Naive thymus-derived CD4-positive, alpha-beta T cell (primary cell): Measurements from ENCODE around the gene KCNA3. TPM values are rescaled to one million over a fixed set of nuclear protein-coding genes. Genes with fewer than 3 reads are reported as not detected.
A peak's percentile ranks its signal among the peaks of the same experiment; 100 is the strongest.
"Not testable (repeated sequence)": the region's sequence is repeated elsewhere in the genome, so short reads cannot be mapped to it uniquely, and the experiment has no call there.

ENCODE experiments used
- ATAC-seq: fragments of 150-1000 bp; cut with Tn5 transposase; 2 replicates; pipeline ENCODE4 v1.10.0; 2021; ENCODE audit warnings: mild to moderate bottlenecking, moderate library complexity
- CTCF ChIA-PET: fragments of 350-600 bp; sonication (Branson Sonifier 250); formaldehyde crosslinking; loops from one replicate; lab custom pipeline; 2021; ENCODE audit warnings: antibody characterized with exemption; lab: Charles Lee
- POLR2A ChIA-PET: fragments of 350-600 bp; sonication (Branson Sonifier 250); formaldehyde crosslinking; loops from one replicate; lab custom pipeline; 2021; ENCODE audit warnings: antibody characterized with exemption, inconsistent platforms; lab: Charles Lee
- DNase-seq, 9 donors: peaks; one replicate each; pipeline versions ENCODE4 v3.0.0 to v3.0.0-alpha.2; 2020 to 2022; ENCODE audit warnings: mixed read lengths in 1 of 9
- H3K27ac ChIP-seq: one replicate; pipeline ENCODE4 v1.7.0; 2013; ENCODE audit warnings: mild to moderate bottlenecking, low read depth, low read length, moderate library complexity
- H3K27me3 ChIP-seq, 2 donors: one replicate each; pipeline ENCODE4 v1.7.0; 2013; ENCODE audit warnings: low read length in 2 of 2, mild to moderate bottlenecking in 2 of 2, moderate library complexity in 2 of 2; ENCODE audit not compliant: control insufficient read depth in 2 of 2, insufficient read depth in 2 of 2
- H3K36me3 ChIP-seq, 3 experiments: 1 replicate in 2 of 3; 2 replicates in 1 of 3; pipeline ENCODE4 v1.7.0; 2013; ENCODE audit warnings: low read length in 3 of 3, mild to moderate bottlenecking in 3 of 3, moderate library complexity in 1 of 3; ENCODE audit not compliant: insufficient read depth in 3 of 3, control insufficient read depth in 2 of 3
- H3K4me1 ChIP-seq, 2 donors: one replicate each; pipeline ENCODE4 v1.7.0; 2013; ENCODE audit warnings: low read length in 2 of 2, mild to moderate bottlenecking in 2 of 2, moderate library complexity in 1 of 2; ENCODE audit not compliant: control insufficient read depth in 2 of 2, insufficient read depth in 2 of 2
- H3K4me3 ChIP-seq: 2 replicates; pipeline ENCODE4 v1.7.0; 2013; ENCODE audit warnings: mild to moderate bottlenecking, low read length
- H3K9me3 ChIP-seq, 3 experiments: 1 replicate in 2 of 3; 2 replicates in 1 of 3; pipeline ENCODE4 v1.7.0; 2013; ENCODE audit warnings: low read length in 3 of 3; ENCODE audit not compliant: control insufficient read depth in 2 of 3
- H3K27ac Mint-ChIP-seq, 9 donors: one replicate each; pipeline ENCODE4 v1.8.0; 2020 to 2022; ENCODE audit warnings: mixed read lengths in 9 of 9, mild to moderate bottlenecking in 8 of 9, moderate library complexity in 5 of 9, inconsistent platforms in 2 of 9
- H3K27me3 Mint-ChIP-seq, 5 donors: one replicate each; pipeline ENCODE4 v1.8.0; 2021 to 2022; ENCODE audit warnings: mixed read lengths in 5 of 5, mild to moderate bottlenecking in 1 of 5
- H3K36me3 Mint-ChIP-seq, 5 donors: one replicate each; pipeline ENCODE4 v1.8.0; 2020 to 2022; ENCODE audit warnings: mixed read lengths in 5 of 5, mild to moderate bottlenecking in 3 of 5, inconsistent platforms in 1 of 5
- H3K4me1 Mint-ChIP-seq, 7 donors: one replicate each; pipeline ENCODE4 v1.8.0; 2020 to 2022; ENCODE audit warnings: mixed read lengths in 7 of 7, mild to moderate bottlenecking in 3 of 7, inconsistent platforms in 1 of 7
- H3K4me3 Mint-ChIP-seq, 10 donors: one replicate each; pipeline ENCODE4 v1.8.0; 2020 to 2022; ENCODE audit warnings: mild to moderate bottlenecking in 10 of 10, mixed read lengths in 10 of 10, moderate library complexity in 6 of 10, inconsistent platforms in 2 of 10
- H3K9me3 Mint-ChIP-seq, 11 donors: one replicate each; pipeline ENCODE4 v1.8.0; 2020 to 2022; ENCODE audit warnings: mixed read lengths in 11 of 11, mild to moderate bottlenecking in 4 of 11, inconsistent platforms in 1 of 11, moderate library complexity in 1 of 11
- intact Hi-C, 2 donors: fragments of 100-400 bp; cut with micrococcal nuclease; formaldehyde crosslinking; loops; one replicate each; pipeline ENCODE4 v1.15.1; 2023
- polyA plus RNA-seq, 2 donors: library from polyadenylated mRNA; unstranded; fragments of 300-500 nt; fragmentation: Illumina TruSeq; gene quantifications; one replicate each; pipeline ENCODE4 v1.2.3, GENCODE V29; 2021
- total RNA-seq, 6 experiments: library from RNA in 5 of 6; stranded (reverse) in 5 of 6; gene quantifications; 1 replicate in 5 of 6; 2 replicates in 1 of 6; pipeline ENCODE4 v1.2.3 and lab custom pipeline; 2021 to 2026

Gene KCNA3
- total and polyA plus RNA-seq, 7 experiments from 2014 or later, result 74.1 to 115 (median 108) TPM

DNA sequence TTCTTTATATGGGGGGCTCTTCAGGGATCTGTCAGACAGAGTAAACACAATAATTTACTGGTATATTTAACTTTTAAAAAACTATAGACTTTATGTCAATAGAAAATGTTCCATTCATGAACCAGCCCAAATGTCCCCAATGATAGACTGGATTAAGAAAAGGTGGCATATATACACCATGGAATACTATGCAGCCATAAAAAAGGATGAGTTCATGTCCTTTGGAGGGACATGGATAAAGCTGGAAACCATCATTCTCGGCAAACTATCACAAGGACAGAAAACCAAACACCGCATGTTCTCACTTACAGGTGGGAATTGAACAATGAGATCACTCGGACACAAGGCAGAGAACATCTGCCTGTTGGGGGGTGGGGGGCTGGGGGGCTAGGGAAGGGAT lies 15.2 kb downstream of the KCNA3 start:
- CTCF ChIA-PET, ATAC-seq, H3K4me3 Mint-ChIP-seq, H3K27ac Mint-ChIP-seq, intact Hi-C loops, DNase-seq, H3K27me3 ChIP-seq, H3K9me3 Mint-ChIP-seq, H3K4me3 ChIP-seq, H3K27ac ChIP-seq, H3K9me3 ChIP-seq, H3K27me3 Mint-ChIP-seq: not testable (repeated sequence)
- POLR2A ChIA-PET, result interaction anchor here (4.5 kb wide), 1 partner anchor 13 kb away, joined by 22 read pairs; no protein-coding TSS in a partner anchor
- peaks cover 9 to 29% (median 23%) of the 10 kb centered on the region in 3 experiments for H3K36me3 ChIP-seq
- Mint-ChIP-seq H3K4me1 (peaks cover 16 to 66% (median 49%) of the 10 kb centered on the region in 7 donors), H3K36me3 (peaks cover 4 to 43% (median 35%) of the 10 kb centered on the region in 5 donors)
- H3K4me1 ChIP-seq, result peaks cover 4 to 24% of the 10 kb centered on the region in 2 donors

DNA sequence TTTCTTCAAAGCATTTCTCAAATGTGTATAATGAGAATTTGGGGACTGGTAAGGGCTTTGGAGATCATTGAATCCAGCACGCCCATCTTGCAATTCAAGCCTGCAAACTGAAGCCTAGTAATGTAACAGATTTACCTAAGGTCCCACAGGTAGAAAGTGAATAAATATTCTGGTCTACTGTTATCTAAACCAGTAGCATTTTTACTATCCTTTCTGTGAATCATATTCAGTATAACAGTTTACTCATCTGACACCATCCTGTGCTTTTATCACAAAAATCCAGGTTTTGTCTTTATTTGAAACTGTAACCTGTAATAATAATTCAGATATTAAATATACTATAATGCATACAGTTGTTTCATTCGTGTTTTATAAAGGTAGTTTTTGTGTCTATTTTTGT lies 17.4 kb downstream of the KCNA3 start:
- H3K4me3 Mint-ChIP-seq, result no peak overlapping the region
- no peak overlapping the region for H3K4me3 ChIP-seq
- no peak for ATAC-seq
- peaks cover 4 to 40% (median 30%) of the 10 kb centered on the region in 5 donors for H3K36me3 Mint-ChIP-seq
- H3K27me3 Mint-ChIP-seq, result no peaks in the 10 kb centered on the region
- intact Hi-C loops, result no loop called here
- H3K27me3 ChIP-seq, result no peaks in the 10 kb centered on the region
- H3K27ac ChIP-seq, result no peak overlapping the region
- peak overlapping the region in 8 of 9 donors; percentile 14 to 90 (median 63) for H3K27ac Mint-ChIP-seq
- peaks cover 9 to 17% (median 15%) of the 10 kb centered on the region in 3 experiments for H3K36me3 ChIP-seq
- peaks cover 16 to 63% (median 47%) of the 10 kb centered on the region in 7 donors for H3K4me1 Mint-ChIP-seq
- H3K4me1 ChIP-seq, result peaks cover 4 to 13% of the 10 kb centered on the region in 2 donors
- CTCF ChIA-PET, result no interaction called here
- DNase-seq, result no peak
- POLR2A ChIA-PET, result interaction anchor here (0.6 to 4.5 kb wide), 6 partner anchors 9 to 30 kb away, joined by 3 to 22 read pairs (median 8); no protein-coding TSS in a partner anchor
- H3K9me3 Mint-ChIP-seq, result peaks cover 0 to 2% (median 0%) of the 10 kb centered on the region in 11 donors
- no peaks in the 10 kb centered on the region for H3K9me3 ChIP-seq

DNA sequence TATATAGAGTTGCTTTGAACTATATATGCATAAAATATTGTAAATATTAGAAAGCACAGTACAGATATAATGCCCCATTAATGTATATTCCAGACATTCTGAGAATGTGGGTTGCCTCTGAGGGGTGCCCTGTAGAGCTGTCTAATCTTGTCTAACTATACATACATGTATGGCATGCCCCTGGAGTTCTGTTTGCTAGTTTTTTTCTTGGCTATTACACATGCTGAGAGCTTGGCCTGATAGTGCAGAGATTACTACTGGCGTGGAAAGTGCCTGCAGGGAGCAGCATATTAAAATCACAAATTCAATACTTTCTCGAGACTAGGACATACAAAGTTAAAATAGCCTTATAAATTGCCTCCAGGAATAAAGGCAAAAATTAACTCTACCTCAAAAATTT lies 24.1 kb downstream of the KCNA3 start:
- no peaks in the 10 kb centered on the region for H3K27me3 ChIP-seq
- H3K4me3 Mint-ChIP-seq, result peak overlapping the region in 1 of 10 donors; percentile 14
- no peaks in the 10 kb centered on the region for H3K27me3 Mint-ChIP-seq
- H3K9me3 Mint-ChIP-seq, result no peaks in the 10 kb centered on the region
- H3K27ac Mint-ChIP-seq, result peak overlapping the region in 4 of 9 donors; percentile 1 to 69 (median 35)
- intact Hi-C loops, result no loop called here
- POLR2A ChIA-PET, result interaction anchor here (1.0 to 9.6 kb wide), 5 partner anchors 11 to 31 kb away, joined by 3 to 140 read pairs (median 5); partner anchors contain the start of gene KCNA3
- H3K36me3 Mint-ChIP-seq, result peaks cover 0 to 10% (median 0%) of the 10 kb centered on the region in 5 donors
- DNase-seq, result no peak
- CTCF ChIA-PET, result interaction anchor here (0.9 to 6.5 kb wide), 3 partner anchors 14 to 31 kb away, joined by 5 to 43 read pairs (median 5); no protein-coding TSS in a partner anchor
- no peak for ATAC-seq
- H3K4me1 ChIP-seq, result peaks cover 44 to 47% of the 10 kb centered on the region in 2 donors
- H3K27ac ChIP-seq, result no peak overlapping the region
- H3K4me3 ChIP-seq, result no peak overlapping the region
- no peaks in the 10 kb centered on the region for H3K9me3 ChIP-seq
- H3K4me1 Mint-ChIP-seq, result peaks cover 15 to 36% (median 32%) of the 10 kb centered on the region in 7 donors
- H3K36me3 ChIP-seq, result no peaks in the 10 kb centered on the region

DNA sequence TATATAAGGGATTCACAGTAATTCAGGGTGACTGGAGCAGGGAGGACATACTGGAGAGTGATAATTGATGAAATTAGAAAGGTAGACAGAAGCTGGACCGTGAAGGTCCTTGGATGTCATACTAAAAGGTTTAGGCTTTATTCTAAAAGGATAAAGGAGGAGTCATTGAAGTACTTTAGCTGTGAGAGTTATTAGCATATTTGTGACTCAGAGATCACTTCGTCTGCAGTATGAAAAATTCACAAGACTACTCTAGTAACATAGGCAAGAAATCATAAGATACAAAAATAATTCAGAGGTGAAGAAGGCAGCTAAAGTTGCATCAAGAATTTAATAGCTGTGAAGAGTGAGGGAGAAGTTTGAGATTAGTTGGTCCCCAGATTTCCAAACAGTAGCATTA lies 26.3 kb downstream of the KCNA3 start:
- H3K4me3 Mint-ChIP-seq, result no peak overlapping the region
- H3K36me3 Mint-ChIP-seq, result peaks cover 0 to 9% (median 0%) of the 10 kb centered on the region in 5 donors
- Histone ChIP-seq H3K9me3 (no peaks in the 10 kb centered on the region), H3K4me1 (peaks cover 64 to 69% of the 10 kb centered on the region in 2 donors), H3K27me3 (no peaks in the 10 kb centered on the region), H3K27ac (peak overlapping the region; percentile 48), H3K36me3 (no peaks in the 10 kb centered on the region), H3K4me3 (no peak overlapping the region)
- no peaks in the 10 kb centered on the region for H3K9me3 Mint-ChIP-seq
- H3K27me3 Mint-ChIP-seq, result no peaks in the 10 kb centered on the region
- ATAC-seq, result no peak
- DNase-seq, result no peak
- H3K27ac Mint-ChIP-seq, result no peak overlapping the region
- intact Hi-C loops, result loop anchor here (1.0 to 10.0 kb wide), 2 partner anchors 10 to 956 kb away; no protein-coding TSS in a partner anchor
- ChIA-PET CTCF (interaction anchor here (1.3 to 6.5 kb wide), 8 partner anchors 12 to 138 kb away, joined by 3 to 43 read pairs (median 5); no protein-coding TSS in a partner anchor), POLR2A (interaction anchor here (1.4 to 9.6 kb wide), 9 partner anchors 9 to 29 kb away, joined by 5 to 140 read pairs (median 15); partner anchors contain the start of gene KCNA3)
- peaks cover 15 to 37% (median 32%) of the 10 kb centered on the region in 7 donors for H3K4me1 Mint-ChIP-seq

- Histone ChIP-seq H3K4me3 (peak overlapping the region; percentile 15), H3K9me3 (no peaks in the 10 kb centered on the region), H3K4me1 (peaks cover 72 to 79% of the 10 kb centered on the region in 2 donors), H3K36me3 (no peaks in the 10 kb centered on the region), H3K27me3 (no peaks in the 10 kb centered on the region), H3K27ac (peak overlapping the region; percentile 48)
- H3K36me3 Mint-ChIP-seq, result peaks cover 0 to 6% (median 0%) of the 10 kb centered on the region in 5 donors
- peaks cover 0 to 3% (median 0%) of the 10 kb centered on the region in 11 donors for H3K9me3 Mint-ChIP-seq
- no peak overlapping the region for H3K27ac Mint-ChIP-seq
- intact Hi-C loops, result loop anchor here (1.0 to 10.0 kb wide), 7 partner anchors 11 to 957 kb away; no protein-coding TSS in a partner anchor
- peak in 6 of 9 donors; percentile 35 to 77 (median 58) for DNase-seq
- H3K27me3 Mint-ChIP-seq, result no peaks in the 10 kb centered on the region
- peak; percentile 73 for ATAC-seq
- no peak overlapping the region for H3K4me3 Mint-ChIP-seq
- peaks cover 10 to 42% (median 36%) of the 10 kb centered on the region in 7 donors for H3K4me1 Mint-ChIP-seq
- POLR2A ChIA-PET, result interaction anchor here (1.0 to 9.6 kb wide), 8 partner anchors 10 to 225 kb away, joined by 4 to 140 read pairs (median 16); partner anchors contain the start of gene KCNA3
- CTCF ChIA-PET, result interaction anchor here (0.6 to 6.5 kb wide), 10 partner anchors 11 to 118 kb away, joined by 3 to 43 read pairs (median 5); no protein-coding TSS in a partner anchor
Observed at GRCh38 chr1:110647254-110647891, 27.4 kb downstream of the KCNA3 start.
